ENCODE results near the gene SULT2B1. TPM values are rescaled to one million over a fixed set of nuclear protein-coding genes. Genes with fewer than 3 reads are reported as not detected.

Gene SULT2B1
- total RNA-seq, 1 donor from 2014 or later, result not detected

DNA sequence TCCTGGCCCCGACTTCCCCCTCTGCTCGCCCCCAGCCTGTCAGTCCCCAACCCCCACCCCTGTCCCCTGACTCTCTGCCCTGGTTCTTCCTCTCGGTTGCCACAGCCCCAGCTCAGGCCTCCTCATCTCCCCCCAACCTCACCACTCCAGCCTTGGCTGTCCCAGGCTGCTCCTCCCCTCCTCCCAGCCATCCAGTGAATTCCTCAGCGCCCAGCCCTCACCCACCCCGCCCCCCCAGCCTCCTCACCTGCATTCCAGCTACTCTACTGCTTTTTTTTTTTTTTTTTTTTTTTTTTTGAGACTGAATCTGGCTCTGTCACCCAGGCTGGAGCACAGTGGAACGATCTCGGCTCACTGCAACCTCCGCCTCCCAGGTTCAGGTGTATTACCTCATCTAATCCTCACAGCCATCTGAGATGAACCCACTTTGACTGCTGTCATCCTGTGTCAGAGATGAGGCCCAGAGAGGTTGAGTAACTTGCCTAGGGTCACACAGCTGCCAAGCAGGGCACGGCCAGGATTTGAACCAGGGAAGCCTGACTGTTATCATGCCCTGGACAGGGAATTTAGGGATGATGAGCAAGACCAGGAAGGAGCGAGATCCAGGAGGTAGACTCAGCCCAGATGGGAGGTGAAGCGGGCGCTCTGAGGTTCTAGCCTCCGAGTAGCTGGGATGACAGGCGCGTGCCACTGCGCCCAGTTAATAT, 2.6 kb downstream of the SULT2B1 start:
- ATAC-seq (ENCODE audit: low read depth) (no peak), DNase-seq (no peak)
- Mint-ChIP-seq H3K9me3 (no peaks in the 10 kb centered on the region), H3K4me3 (no peak overlapping the region), H3K27ac (no peak overlapping the region), H3K4me1 (no peaks in the 10 kb centered on the region), H3K27me3 (peaks cover 28% of the 10 kb centered on the region), H3K36me3 (ENCODE audit: low read depth) (no peaks in the 10 kb centered on the region)
- CTCF ChIA-PET, result no interaction called here
- POLR2A ChIA-PET, result no interaction called here
- intact Hi-C loops (cut with micrococcal nuclease), result no loop called here
- TF ChIP-seq, protein P1, sequence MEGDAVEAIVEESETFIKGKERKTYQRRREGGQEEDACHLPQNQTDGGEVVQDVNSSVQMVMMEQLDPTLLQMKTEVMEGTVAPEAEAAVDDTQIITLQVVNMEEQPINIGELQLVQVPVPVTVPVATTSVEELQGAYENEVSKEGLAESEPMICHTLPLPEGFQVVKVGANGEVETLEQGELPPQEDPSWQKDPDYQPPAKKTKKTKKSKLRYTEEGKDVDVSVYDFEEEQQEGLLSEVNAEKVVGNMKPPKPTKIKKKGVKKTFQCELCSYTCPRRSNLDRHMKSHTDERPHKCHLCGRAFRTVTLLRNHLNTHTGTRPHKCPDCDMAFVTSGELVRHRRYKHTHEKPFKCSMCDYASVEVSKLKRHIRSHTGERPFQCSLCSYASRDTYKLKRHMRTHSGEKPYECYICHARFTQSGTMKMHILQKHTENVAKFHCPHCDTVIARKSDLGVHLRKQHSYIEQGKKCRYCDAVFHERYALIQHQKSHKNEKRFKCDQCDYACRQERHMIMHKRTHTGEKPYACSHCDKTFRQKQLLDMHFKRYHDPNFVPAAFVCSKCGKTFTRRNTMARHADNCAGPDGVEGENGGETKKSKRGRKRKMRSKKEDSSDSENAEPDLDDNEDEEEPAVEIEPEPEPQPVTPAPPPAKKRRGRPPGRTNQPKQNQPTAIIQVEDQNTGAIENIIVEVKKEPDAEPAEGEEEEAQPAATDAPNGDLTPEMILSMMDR (IDR thresholded peaks at IDR 0.05), result no peak

DNA sequence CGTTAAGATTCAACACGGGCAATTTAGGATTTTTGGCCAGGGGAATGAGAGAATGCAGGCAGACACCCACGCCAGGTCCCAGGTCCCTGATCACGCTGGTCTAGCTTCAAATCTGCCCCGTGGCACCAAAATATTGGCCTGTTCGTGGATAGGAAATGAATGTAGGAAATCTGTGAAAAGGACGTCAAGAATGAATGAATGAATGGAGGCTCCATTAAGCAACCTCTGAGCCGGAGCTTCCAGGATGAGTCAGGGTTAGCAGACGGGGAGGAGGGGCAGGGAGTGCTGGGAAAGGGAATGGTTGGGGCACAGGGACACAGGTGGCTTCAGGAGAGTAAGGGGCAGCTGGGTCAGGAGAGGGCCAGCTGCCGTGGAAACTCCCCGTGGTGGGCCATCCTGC, 4.2 kb downstream of the SULT2B1 start:
- H3K36me3 Mint-ChIP-seq (ENCODE audit: low read depth), result no peaks in the 10 kb centered on the region
- ChIA-PET CTCF (no interaction called here), POLR2A (no interaction called here)
- ATAC-seq (ENCODE audit: low read depth) (no peak), DNase-seq (no peak)
- peaks cover 25% of the 10 kb centered on the region for H3K27me3 Mint-ChIP-seq
- TF ChIP-seq, protein P1 (IDR thresholded peaks at IDR 0.05), result no peak
- intact Hi-C loops (cut with micrococcal nuclease), result no loop called here
- no peaks in the 10 kb centered on the region for H3K9me3 Mint-ChIP-seq
- H3K4me3 Mint-ChIP-seq, result no peak overlapping the region
- H3K4me1 Mint-ChIP-seq, result no peaks in the 10 kb centered on the region
- H3K27ac Mint-ChIP-seq, result no peak overlapping the region

DNA sequence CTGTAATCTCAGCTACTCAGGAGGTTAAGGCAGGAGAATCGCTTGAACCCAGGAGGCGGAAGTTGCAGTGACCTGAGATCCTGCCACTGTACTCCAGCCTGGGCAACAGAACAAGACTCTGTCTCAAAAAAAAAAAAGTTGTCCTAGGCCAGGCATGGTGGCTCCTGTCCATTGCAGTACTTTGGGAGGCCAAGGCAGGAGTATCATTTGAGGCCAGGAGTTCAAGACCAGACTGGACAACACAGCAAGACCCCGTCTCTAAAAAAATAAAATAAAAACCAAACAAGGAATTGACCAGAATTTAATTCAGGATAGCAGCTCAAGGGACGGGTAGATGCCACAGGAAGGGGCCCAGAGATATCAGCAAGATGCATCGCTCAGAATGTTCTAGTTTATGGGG, 4.9 kb downstream of the SULT2B1 start:
- peaks cover 21% of the 10 kb centered on the region for H3K27me3 Mint-ChIP-seq
- no peak for ATAC-seq (ENCODE audit: low read depth)
- no peaks in the 10 kb centered on the region for H3K4me1 Mint-ChIP-seq
- CTCF ChIA-PET, result no interaction called here
- no peaks in the 10 kb centered on the region for H3K9me3 Mint-ChIP-seq
- no peaks in the 10 kb centered on the region for H3K36me3 Mint-ChIP-seq (ENCODE audit: low read depth)
- intact Hi-C loops (cut with micrococcal nuclease), result no loop called here
- no peak for DNase-seq
- no peak overlapping the region for H3K4me3 Mint-ChIP-seq
- POLR2A ChIA-PET, result no interaction called here
- TF ChIP-seq, protein P1 (IDR thresholded peaks at IDR 0.05), result no peak
- no peak overlapping the region for H3K27ac Mint-ChIP-seq

DNA sequence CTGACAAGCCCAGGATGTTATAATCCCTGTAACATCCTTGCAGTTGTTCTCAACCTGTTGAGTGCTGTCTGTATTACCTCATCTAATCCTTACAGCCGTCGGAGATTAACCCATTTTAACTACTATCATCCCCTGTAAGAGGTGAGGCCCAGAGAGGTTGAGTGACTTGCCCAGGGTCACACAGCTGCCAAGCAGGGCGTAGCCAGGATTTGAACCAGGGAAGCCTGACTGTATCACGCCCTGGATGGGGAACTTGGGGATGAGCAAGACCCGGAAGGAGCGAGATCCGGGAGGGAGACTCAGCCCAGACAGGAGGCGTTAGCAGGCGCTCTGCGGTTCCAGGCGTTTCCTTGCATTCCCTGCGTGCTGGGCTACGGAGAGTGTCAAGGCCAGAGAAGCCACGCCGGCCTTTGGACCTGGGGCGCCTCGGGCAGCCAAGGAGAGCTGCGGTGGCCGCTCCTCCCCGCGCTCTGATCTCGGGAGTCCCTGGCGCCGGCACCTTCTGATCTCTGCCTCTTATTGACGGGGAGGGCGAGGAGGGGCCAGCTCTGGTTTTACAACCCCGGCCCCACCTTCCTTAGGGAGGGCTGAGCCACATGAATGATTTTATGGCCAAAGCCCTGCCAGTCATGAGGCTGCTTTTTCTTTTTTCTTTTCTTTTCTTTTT, 6.2 kb downstream of the SULT2B1 start:
- intact Hi-C loops (cut with micrococcal nuclease), result no loop called here
- ChIA-PET CTCF (no interaction called here), POLR2A (no interaction called here)
- no peaks in the 10 kb centered on the region for H3K4me1 Mint-ChIP-seq
- H3K36me3 Mint-ChIP-seq (ENCODE audit: low read depth), result no peaks in the 10 kb centered on the region
- H3K27me3 Mint-ChIP-seq, result peaks cover 21% of the 10 kb centered on the region
- TF ChIP-seq, protein P1 (IDR thresholded peaks at IDR 0.05), result no peak
- no peak overlapping the region for H3K4me3 Mint-ChIP-seq
- H3K9me3 Mint-ChIP-seq, result no peaks in the 10 kb centered on the region
- ATAC-seq (ENCODE audit: low read depth), result no peak
- no peak overlapping the region for H3K27ac Mint-ChIP-seq
- no peak for DNase-seq

DNA sequence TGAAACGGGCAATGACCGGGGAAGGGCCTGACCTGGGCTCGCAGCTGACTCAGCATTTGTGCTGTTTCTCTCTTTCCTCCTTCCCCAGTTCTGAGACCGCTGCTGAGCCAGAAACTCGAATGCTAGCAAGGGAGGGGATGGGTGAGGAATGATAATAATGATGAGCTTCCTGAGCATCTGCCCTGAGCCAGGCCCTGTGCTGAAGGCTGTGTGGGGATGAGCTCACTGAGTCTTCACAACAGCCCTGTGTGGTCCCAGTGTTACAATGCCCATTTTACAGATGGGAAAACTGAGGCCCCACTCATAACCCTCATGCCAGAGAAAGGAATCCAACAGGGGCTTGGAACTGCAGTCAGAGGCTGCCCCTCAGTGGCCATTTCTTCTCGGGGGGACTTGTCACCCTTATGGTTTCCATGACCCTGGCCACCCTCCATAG, 8.1 kb downstream of the SULT2B1 start:
- no peak overlapping the region for H3K4me3 Mint-ChIP-seq
- no peaks in the 10 kb centered on the region for H3K36me3 Mint-ChIP-seq (ENCODE audit: low read depth)
- TF ChIP-seq, protein P1 (IDR thresholded peaks at IDR 0.05), result no peak
- peaks cover 17% of the 10 kb centered on the region for H3K27me3 Mint-ChIP-seq
- intact Hi-C loops (cut with micrococcal nuclease), result no loop called here
- POLR2A ChIA-PET, result no interaction called here
- no peak for ATAC-seq (ENCODE audit: low read depth)
- DNase-seq, result no peak
- no peak overlapping the region for H3K27ac Mint-ChIP-seq
- peaks cover 2% of the 10 kb centered on the region for H3K4me1 Mint-ChIP-seq
- no peaks in the 10 kb centered on the region for H3K9me3 Mint-ChIP-seq
- CTCF ChIA-PET, result no interaction called here
